BLaER1 (cell line): Measurements from ENCODE around the gene SUPT5H.

Experiments
- H3K27ac ChIP-seq: shearing (Covaris generic); formaldehyde crosslinking; 2 replicates; pipeline ENCODE4 v1.8.1; 2022
- H3K27me3 ChIP-seq: shearing (Covaris generic); formaldehyde crosslinking; 2 replicates; pipeline ENCODE4 v1.8.1; 2022
- H3K36me3 ChIP-seq: shearing (Covaris generic); formaldehyde crosslinking; 2 replicates; pipeline ENCODE4 v1.8.1; 2022
- H3K4me1 ChIP-seq: shearing (Covaris generic); formaldehyde crosslinking; 2 replicates; pipeline ENCODE4 v1.8.1; 2022
- H3K4me2 ChIP-seq: shearing (Covaris generic); formaldehyde crosslinking; 2 replicates; pipeline ENCODE4 v1.8.1; 2022
- H3K4me3 ChIP-seq: shearing (Covaris generic); formaldehyde crosslinking; 2 replicates; pipeline ENCODE4 v1.8.1; 2022
- H3K9ac ChIP-seq: shearing (Covaris generic); formaldehyde crosslinking; 2 replicates; pipeline ENCODE4 v1.8.1; 2022
- H3K9me3 ChIP-seq: shearing (Covaris generic); formaldehyde crosslinking; 2 replicates; pipeline ENCODE4 v1.8.1; 2022
- H4K20me1 ChIP-seq: shearing (Covaris generic); formaldehyde crosslinking; 2 replicates; pipeline ENCODE4 v1.8.1; 2022
- Cebpa-rat ChIP-seq: shearing (Covaris generic); IDR thresholded peaks from 2 replicates; pipeline ENCODE4 v1.8.1; 2022

SUPT5H gene

GRCh38 chr19:39423258-39424086 lies 21.9 kb upstream of the SUPT5H start:
- Histone ChIP-seq H3K9ac (no peak overlapping the region), H3K4me3 (no peak overlapping the region), H3K27me3 (no peaks in the 10 kb centered on the region), H3K9me3 (no peaks in the 10 kb centered on the region), H3K4me1 (0 out of 2 replicates have a peak, but pooled peaks cover 3% of the 10 kb centered on the region), H3K27ac (no peak overlapping the region), H3K36me3 (peaks cover 81% of the 10 kb centered on the region), H4K20me1 (peaks cover 41% of the 10 kb centered on the region), H3K4me2 (no peak overlapping the region)
- no peak for TF ChIP-seq Cebpa-rat

DNA sequence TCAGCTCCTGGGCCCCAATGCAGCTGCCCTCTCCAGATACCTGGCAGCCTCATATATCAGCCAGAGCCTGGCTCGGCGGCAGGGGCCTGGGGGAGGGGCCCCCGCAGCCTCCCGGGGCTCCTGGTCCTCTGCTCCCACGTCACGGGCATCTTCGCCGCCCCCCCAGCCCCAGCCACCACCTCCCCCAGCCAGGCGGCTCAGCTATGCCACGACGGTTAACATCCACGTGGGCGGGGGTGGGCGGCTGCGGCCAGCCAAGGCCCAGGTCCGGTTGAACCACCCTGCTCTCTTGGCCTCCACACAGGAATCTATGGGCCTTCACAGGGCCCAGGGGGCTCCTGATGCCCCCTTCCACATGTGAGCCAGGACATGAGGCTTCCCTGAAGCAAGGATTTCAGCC lies 20.4 kb upstream of the SUPT5H start:
- Histone ChIP-seq H3K4me1 (0 out of 2 replicates have a peak, but pooled peaks cover 6% of the 10 kb centered on the region), H3K9ac (no peak overlapping the region), H3K4me3 (no peak overlapping the region), H3K27me3 (no peaks in the 10 kb centered on the region), H3K9me3 (no peaks in the 10 kb centered on the region), H3K4me2 (no peak overlapping the region), H3K27ac (no peak overlapping the region), H4K20me1 (peaks cover 45% of the 10 kb centered on the region), H3K36me3 (peaks cover 67% of the 10 kb centered on the region)
- TF ChIP-seq Cebpa-rat, result no peak

- H3K9me3 ChIP-seq, result no peaks in the 10 kb centered on the region
- no peak overlapping the region for H3K4me3 ChIP-seq
- H4K20me1 ChIP-seq, result peaks cover 45% of the 10 kb centered on the region
- peaks cover 60% of the 10 kb centered on the region for H3K36me3 ChIP-seq
- no peak overlapping the region for H3K27ac ChIP-seq
- H3K27me3 ChIP-seq, result no peaks in the 10 kb centered on the region
- no peak overlapping the region for H3K4me2 ChIP-seq
- H3K4me1 ChIP-seq, result 0 out of 2 replicates have a peak, but pooled peaks cover 6% of the 10 kb centered on the region
- H3K9ac ChIP-seq, result no peak overlapping the region
- no peak for TF ChIP-seq Cebpa-rat
Observed at GRCh38 chr19:39425744-39426143, 19.6 kb upstream of the SUPT5H start.

- Histone ChIP-seq H3K4me3 (no peak overlapping the region), H3K9ac (0 out of 2 replicates have a peak overlapping the region, but pooled peaks have one; percentile 2), H3K27ac (no peak overlapping the region), H3K36me3 (peaks cover 60% of the 10 kb centered on the region), H3K9me3 (no peaks in the 10 kb centered on the region), H3K4me2 (no peak overlapping the region), H4K20me1 (peaks cover 49% of the 10 kb centered on the region), H3K27me3 (no peaks in the 10 kb centered on the region), H3K4me1 (0 out of 2 replicates have a peak, but pooled peaks cover 6% of the 10 kb centered on the region)
- no peak for TF ChIP-seq Cebpa-rat
Observed at GRCh38 chr19:39426170-39426569, 19.2 kb upstream of the SUPT5H start.

GRCh38 chr19:39427707-39428106 lies 17.7 kb upstream of the SUPT5H start:
- H3K27ac ChIP-seq, result no peak overlapping the region
- no peaks in the 10 kb centered on the region for H3K9me3 ChIP-seq
- no peaks in the 10 kb centered on the region for H3K27me3 ChIP-seq
- H3K4me3 ChIP-seq, result no peak overlapping the region
- peaks cover 60% of the 10 kb centered on the region for H3K36me3 ChIP-seq
- H3K9ac ChIP-seq, result no peak overlapping the region
- H3K4me2 ChIP-seq, result no peak overlapping the region
- TF ChIP-seq Cebpa-rat, result no peak
- H4K20me1 ChIP-seq, result peaks cover 62% of the 10 kb centered on the region
- H3K4me1 ChIP-seq, result 0 out of 2 replicates have a peak, but pooled peaks cover 6% of the 10 kb centered on the region

DNA sequence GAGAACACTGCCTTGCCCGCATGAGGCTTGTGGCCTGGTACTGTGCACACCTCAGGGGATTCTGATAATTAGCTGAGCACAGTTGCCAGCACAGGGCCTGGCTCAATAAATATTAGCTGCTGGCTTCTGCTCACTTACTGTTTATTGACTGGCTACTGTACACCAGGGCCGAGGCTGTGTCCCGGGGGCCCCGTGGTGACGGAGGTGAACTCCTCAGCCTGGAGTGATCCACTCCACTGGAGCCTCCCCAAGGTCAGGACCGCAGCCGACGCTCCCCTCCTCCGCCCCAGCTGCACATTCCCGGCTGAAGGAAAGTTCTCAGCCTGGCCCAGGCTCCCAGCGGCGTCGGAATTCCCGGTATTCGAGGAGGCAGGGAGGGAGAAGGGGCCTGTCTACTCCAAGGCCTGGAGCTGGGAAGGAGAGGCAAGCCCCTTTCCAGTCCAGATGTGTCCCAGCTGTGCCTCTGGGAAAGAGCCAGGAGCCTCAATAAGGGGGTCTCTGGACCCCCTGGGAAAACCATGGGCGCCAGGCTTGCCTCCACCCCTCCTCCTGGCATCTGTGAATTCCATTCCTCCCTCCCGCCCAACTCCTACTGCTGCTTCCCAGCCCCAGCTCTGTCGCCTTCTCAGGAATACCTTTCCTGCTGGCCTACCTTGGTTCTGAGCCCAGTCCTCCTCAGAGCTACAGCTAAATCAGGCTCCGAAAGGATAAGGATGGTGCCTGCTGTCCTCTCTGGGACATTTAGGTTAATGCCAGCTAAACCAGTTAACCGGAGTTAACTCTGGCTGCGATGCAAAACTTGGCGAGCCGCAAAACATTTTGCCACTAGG lies 16.9 kb upstream of the SUPT5H start:
- Histone ChIP-seq H3K27ac (0 out of 2 replicates have a peak overlapping the region, but pooled peaks have one; percentile 30), H3K9ac (no peak overlapping the region), H3K4me3 (no peak overlapping the region)

DNA sequence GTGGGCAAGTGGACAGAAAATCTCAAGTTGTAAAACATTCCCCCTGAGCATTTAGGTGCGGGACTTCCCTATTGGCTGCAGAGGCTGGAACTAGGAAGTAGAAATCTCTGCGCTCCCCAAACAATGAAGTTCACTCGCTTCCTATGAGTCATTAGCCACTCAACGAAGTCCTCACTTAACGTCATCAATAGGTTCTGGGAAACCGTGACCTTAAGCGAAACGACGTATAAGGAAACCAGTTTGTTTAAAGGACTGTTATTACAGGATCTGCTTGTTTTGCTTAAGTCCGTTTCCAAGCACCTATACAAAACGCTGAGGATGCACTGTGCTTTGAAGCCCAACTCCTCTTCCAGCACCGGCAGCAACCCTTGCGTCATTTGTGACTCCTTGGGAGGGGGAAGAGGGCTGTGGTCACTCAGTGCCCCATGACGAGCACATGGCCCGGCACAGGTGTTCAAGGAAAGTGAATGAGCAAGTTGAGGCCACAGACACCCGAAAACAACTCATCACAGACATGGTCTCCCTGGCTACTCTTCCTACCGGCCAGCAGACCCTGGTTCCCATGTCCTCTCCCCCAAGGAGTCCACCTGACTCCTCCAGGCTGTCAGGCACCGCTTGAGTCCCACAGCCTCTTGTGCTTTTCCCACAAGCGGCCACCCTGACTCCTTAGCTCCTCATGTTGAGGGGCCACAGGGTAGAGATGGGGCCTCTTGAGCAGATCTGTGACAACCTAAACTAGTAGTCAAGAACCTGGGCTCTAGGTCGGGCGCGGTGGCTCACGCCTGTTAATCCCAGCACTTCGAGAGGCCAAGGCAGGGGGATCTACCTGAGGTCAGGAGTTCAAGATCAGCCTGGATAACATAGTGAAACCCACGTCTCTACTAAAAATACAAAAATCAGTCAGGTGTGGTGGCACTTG lies 14.4 kb upstream of the SUPT5H start:
- H3K36me3 ChIP-seq, result peaks cover 48% of the 10 kb centered on the region
- no peaks in the 10 kb centered on the region for H3K27me3 ChIP-seq
- no peak overlapping the region for H3K4me3 ChIP-seq
- peaks cover 60% of the 10 kb centered on the region for H4K20me1 ChIP-seq
- H3K9ac ChIP-seq, result 0 out of 2 replicates have a peak overlapping the region, but pooled peaks have one; percentile 34
- no peaks in the 10 kb centered on the region for H3K9me3 ChIP-seq
- H3K4me1 ChIP-seq, result peaks cover 22% of the 10 kb centered on the region
- no peak overlapping the region for H3K4me2 ChIP-seq
- H3K27ac ChIP-seq, result 0 out of 2 replicates have a peak overlapping the region, but pooled peaks have one; percentile 22
- TF ChIP-seq Cebpa-rat, result no peak

More for the DNA sequence above, 16.9 kb upstream of the SUPT5H start:
- H3K27me3 ChIP-seq, result no peaks in the 10 kb centered on the region
- no peaks in the 10 kb centered on the region for H3K9me3 ChIP-seq
- TF ChIP-seq Cebpa-rat, result no peak
- peaks cover 62% of the 10 kb centered on the region for H4K20me1 ChIP-seq
- H3K4me1 ChIP-seq, result peaks cover 7% of the 10 kb centered on the region
- H3K36me3 ChIP-seq, result peaks cover 60% of the 10 kb centered on the region
- H3K4me2 ChIP-seq, result no peak overlapping the region

GRCh38 chr19:39432677-39433025 lies 12.7 kb upstream of the SUPT5H start:
- Histone ChIP-seq H4K20me1 (peaks cover 55% of the 10 kb centered on the region), H3K27me3 (no peaks in the 10 kb centered on the region), H3K4me1 (peaks cover 30% of the 10 kb centered on the region), H3K27ac (no peak overlapping the region), H3K36me3 (peaks cover 41% of the 10 kb centered on the region), H3K4me3 (no peak overlapping the region), H3K9me3 (no peaks in the 10 kb centered on the region), H3K9ac (no peak overlapping the region), H3K4me2 (no peak overlapping the region)
- no peak for TF ChIP-seq Cebpa-rat

- Histone ChIP-seq H3K4me1 (peaks cover 27% of the 10 kb centered on the region), H4K20me1 (peaks cover 51% of the 10 kb centered on the region), H3K27ac (no peak overlapping the region), H3K4me3 (peak overlapping the region; percentile 87), H3K27me3 (no peaks in the 10 kb centered on the region), H3K9me3 (no peaks in the 10 kb centered on the region), H3K4me2 (peak overlapping the region; percentile 86), H3K9ac (peak overlapping the region; percentile 98), H3K36me3 (peaks cover 41% of the 10 kb centered on the region)
- no peak for TF ChIP-seq Cebpa-rat
Observed at GRCh38 chr19:39433480-39434079, 11.8 kb upstream of the SUPT5H start.
